DOHH2 (cell line): ENCODE measurements around the gene NPPA.

Source experiments
- H3F3A ChIP-seq: fragments of 200-600 bp; sonication (generic), shearing (Covaris generic); 2 replicates; pipeline ENCODE4 v1.6.0; 2016; ENCODE audit warnings: antibody characterized with exemption, mild to moderate bottlenecking; ENCODE audit not compliant: control insufficient read depth, insufficient read depth
- H3K27ac ChIP-seq: fragments of 200-600 bp; sonication (generic); 2 replicates; pipeline ENCODE4 v1.5.1; 2014; ENCODE audit warnings: low read depth, mild to moderate bottlenecking, low read length, moderate library complexity
- H3K27me3 ChIP-seq: fragments of 200-600 bp; sonication (generic); 2 replicates; pipeline ENCODE4 v1.6.1; 2014; ENCODE audit warnings: mild to moderate bottlenecking, low read length, mixed read lengths; ENCODE audit not compliant: control insufficient read depth
- H3K36me3 ChIP-seq: fragments of 200-600 bp; sonication (generic); 2 replicates; pipeline ENCODE4 v1.6.1; 2014; ENCODE audit warnings: mild to moderate bottlenecking, low read length, moderate library complexity, mixed read lengths; ENCODE audit not compliant: control insufficient read depth
- H3K4me1 ChIP-seq: fragments of 200-600 bp; sonication (generic); 2 replicates; pipeline ENCODE4 v1.6.1; 2014; ENCODE audit warnings: mild to moderate bottlenecking, low read length, mixed read lengths; ENCODE audit not compliant: control insufficient read depth
- H3K4me2 ChIP-seq: fragments of 200-600 bp; sonication (generic); 2 replicates; pipeline ENCODE4 v1.6.0; 2014; ENCODE audit warnings: mild to moderate bottlenecking, low read length, moderate library complexity
- H3K4me3 ChIP-seq: fragments of 200-600 bp; sonication (generic); 2 replicates; pipeline ENCODE4 v1.5.1; 2014; ENCODE audit warnings: mild to moderate bottlenecking, low read length, mixed read lengths
- H3K79me2 ChIP-seq: fragments of 200-600 bp; sonication (generic); 2 replicates; pipeline ENCODE4 v1.6.1; 2014; ENCODE audit warnings: mild to moderate bottlenecking, low read length, mixed read lengths; ENCODE audit not compliant: control insufficient read depth
- H3K9me2 ChIP-seq: fragments of 200-600 bp; sonication (generic); replicated peaks from 2 replicates; pipeline ENCODE4 v1.6.1; 2014; ENCODE audit warnings: mild to moderate bottlenecking, low read length, mixed read lengths; ENCODE audit not compliant: control insufficient read depth
- H3K9me3 ChIP-seq: fragments of 200-600 bp; sonication (generic); 2 replicates; pipeline ENCODE4 v1.6.1; 2014; ENCODE audit warnings: antibody characterized with exemption, low read length, mixed read lengths; ENCODE audit not compliant: control insufficient read depth, insufficient read depth
- H4K20me1 ChIP-seq: fragments of 200-600 bp; sonication (generic); 2 replicates; pipeline ENCODE4 v1.6.0; 2014; ENCODE audit warnings: low read depth, mild to moderate bottlenecking, antibody characterized with exemption, low read length, moderate library complexity; ENCODE audit not compliant: control insufficient read depth, insufficient read depth
- CTCF ChIP-seq: fragments of 200-600 bp; sonication (generic); IDR thresholded peaks from one replicate; pipeline ENCODE4 v1.5.1; 2014; ENCODE audit warnings: antibody characterized with exemption, mild to moderate bottlenecking, low read depth, low read length; ENCODE audit not compliant: poor library complexity, severe bottlenecking
- EZH2phosphoT487 ChIP-seq: fragments of 200-600 bp; sonication (generic); IDR thresholded peaks from 2 replicates; pipeline ENCODE4 v1.6.1; 2017; ENCODE audit warnings: borderline replicate concordance, mild to moderate bottlenecking, antibody characterized with exemption, low read length, moderate library complexity, mixed read lengths

NPPA gene

GRCh38 chr1:11797525-11798216, 49.9 kb downstream of the NPPA start:
- Histone ChIP-seq H3K4me1 (peaks cover 8% of the 10 kb centered on the region), H3K36me3 (peaks cover 71% of the 10 kb centered on the region), H4K20me1 (peaks cover under 1% of the 10 kb centered on the region; the same call in 1 of the 2 replicates), H3K4me2 (no peak overlapping the region), H3K4me3 (no peak overlapping the region), H3K9me2 (no peaks in the 10 kb centered on the region), H3K27ac (no peak overlapping the region), H3K27me3 (no peaks in the 10 kb centered on the region), H3K9me3 (no peaks in the 10 kb centered on the region), H3K79me2 (peaks cover 8% of the 10 kb centered on the region), H3F3A (no peaks in the 10 kb centered on the region)
- TF ChIP-seq CTCF (no peak), EZH2phosphoT487 (no peak)

DNA sequence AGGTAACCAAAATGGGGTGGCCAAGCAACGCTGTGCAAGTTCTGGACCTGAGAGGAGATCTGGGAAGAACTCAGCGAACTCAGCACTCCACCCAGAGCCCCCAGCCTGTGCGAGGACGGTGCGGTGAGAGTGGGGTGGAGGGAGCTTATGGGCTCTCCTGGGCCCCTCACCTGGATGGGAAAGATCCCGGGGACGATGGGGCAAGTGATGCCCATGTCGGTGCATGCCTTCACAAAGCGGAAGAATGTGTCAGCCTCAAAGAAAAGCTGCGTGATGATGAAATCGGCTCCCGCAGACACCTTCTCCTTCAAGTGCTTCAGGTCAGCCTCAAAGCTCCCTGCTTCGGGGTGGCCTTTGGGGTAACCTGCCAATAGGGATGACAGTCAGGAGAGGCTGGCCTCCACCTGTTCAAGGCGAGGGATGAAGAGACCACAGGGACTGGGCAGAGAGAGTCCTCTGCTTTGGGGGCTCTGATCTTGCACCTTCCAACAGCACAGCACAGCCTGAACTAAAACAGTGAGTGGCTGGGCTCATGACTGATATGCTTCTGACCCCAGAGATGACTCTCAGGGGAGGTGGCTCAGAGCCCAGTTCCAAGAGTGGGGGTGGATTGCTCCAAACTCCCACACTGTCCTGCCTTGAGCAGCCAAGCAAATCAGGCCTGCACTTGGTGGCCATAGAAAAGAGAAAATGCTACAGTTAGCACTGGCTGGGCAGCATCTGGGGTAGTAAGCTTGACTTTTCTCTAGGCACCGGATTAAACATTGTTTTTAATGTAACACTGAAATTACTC, 51.4 kb downstream of the NPPA start:
- Histone ChIP-seq H3K9me3 (no peaks in the 10 kb centered on the region), H3K9me2 (no peaks in the 10 kb centered on the region), H3K4me1 (peaks cover 3% of the 10 kb centered on the region), H4K20me1 (no peaks in the 10 kb centered on the region), H3F3A (no peaks in the 10 kb centered on the region), H3K4me2 (no peak overlapping the region), H3K36me3 (peaks cover 65% of the 10 kb centered on the region), H3K27ac (no peak overlapping the region), H3K27me3 (no peaks in the 10 kb centered on the region), H3K79me2 (no peaks in the 10 kb centered on the region), H3K4me3 (no peak overlapping the region)
- TF ChIP-seq CTCF (no peak), EZH2phosphoT487 (no peak)
